H9 (cell line): ENCODE measurements around the gene NR2F2. TPM values are rescaled to one million over a fixed set of nuclear protein-coding genes. Genes with fewer than 3 reads are reported as not detected.

ENCODE experiments used
- DNase-seq: peaks from one replicate; pipeline ENCODE4 v3.0.0-alpha.2; 2017
- H2AFZ ChIP-seq: one replicate; pipeline ENCODE4 v1.6.1; 2013; ENCODE audit warnings: mild to moderate bottlenecking, low read length, control low read depth, moderate library complexity
- H2AK5ac ChIP-seq: 2 replicates; pipeline ENCODE4 v1.6.1; 2013; ENCODE audit warnings: low read length, control low read depth, mixed read lengths; ENCODE audit not compliant: insufficient read length
- H2BK120ac ChIP-seq: one replicate; pipeline ENCODE4 v1.6.1; 2013; ENCODE audit warnings: low read depth, mild to moderate bottlenecking, low read length, control low read depth, inconsistent platforms; ENCODE audit not compliant: poor library complexity, severe bottlenecking
- H2BK12ac ChIP-seq: 2 replicates; pipeline ENCODE4 v1.6.1; 2013; ENCODE audit warnings: low read length, control low read depth, mixed read lengths, low read depth; ENCODE audit not compliant: insufficient read length
- H2BK15ac ChIP-seq: 2 replicates; pipeline ENCODE4 v1.6.1; 2013; ENCODE audit warnings: low read depth, low read length, control low read depth
- H2BK20ac ChIP-seq: one replicate; pipeline ENCODE4 v1.6.1; 2013; ENCODE audit warnings: low read depth, mild to moderate bottlenecking, low read length, control low read depth, inconsistent platforms; ENCODE audit not compliant: poor library complexity, severe bottlenecking
- H2BK5ac ChIP-seq: 2 replicates; pipeline ENCODE4 v1.6.1; 2013; ENCODE audit warnings: low read length, control low read depth, mixed read lengths; ENCODE audit not compliant: insufficient read length
- H3K14ac ChIP-seq: 2 replicates; pipeline ENCODE4 v1.6.1; 2013; ENCODE audit warnings: low read length, control low read depth; ENCODE audit not compliant: insufficient read depth
- H3K18ac ChIP-seq: 2 replicates; pipeline ENCODE4 v1.6.1; 2013; ENCODE audit warnings: low read depth, mild to moderate bottlenecking, mixed read lengths, low read length, control low read depth; ENCODE audit not compliant: insufficient read length
- H3K23ac ChIP-seq: 2 replicates; pipeline ENCODE4 v1.6.1; 2013; ENCODE audit warnings: low read length, control low read depth, mixed read lengths, low read depth; ENCODE audit not compliant: insufficient read length
- H3K23me2 ChIP-seq: 2 replicates; pipeline ENCODE4 v1.6.1; 2013; ENCODE audit warnings: low read depth, mild to moderate bottlenecking, mixed read lengths, low read length, control low read depth; ENCODE audit not compliant: insufficient read length, poor library complexity, severe bottlenecking
- H3K27ac ChIP-seq: 2 replicates; pipeline ENCODE4 v1.5.1; 2013; ENCODE audit warnings: low read length, control low read depth, mixed read lengths, low read depth; ENCODE audit not compliant: insufficient read length
- H3K27me3 ChIP-seq: 2 replicates; pipeline ENCODE4 v1.6.1; 2013; ENCODE audit warnings: low read length, control low read depth, inconsistent platforms; ENCODE audit not compliant: insufficient read depth
- H3K4ac ChIP-seq: 2 replicates; pipeline ENCODE4 v1.6.1; 2013; ENCODE audit warnings: low read depth, mild to moderate bottlenecking, control low read depth, inconsistent platforms, low read length, moderate library complexity
- H3K4me1 ChIP-seq: 2 replicates; pipeline ENCODE4 v1.6.1; 2013; ENCODE audit warnings: low read length, control low read depth, inconsistent platforms; ENCODE audit not compliant: insufficient read depth
- H3K4me2 ChIP-seq: 2 replicates; pipeline ENCODE4 v1.6.1; 2013; ENCODE audit warnings: low read length, control low read depth, mixed read lengths; ENCODE audit not compliant: insufficient read length, insufficient read depth
- H3K56ac ChIP-seq: 2 replicates; pipeline ENCODE4 v1.6.1; 2013; ENCODE audit warnings: low read depth, mild to moderate bottlenecking, mixed read lengths, low read length, control low read depth; ENCODE audit not compliant: insufficient read length
- H3K79me1 ChIP-seq: 2 replicates; pipeline ENCODE4 v1.6.1; 2013; ENCODE audit warnings: low read depth, mild to moderate bottlenecking, moderate library complexity, low read length, control low read depth, inconsistent platforms; ENCODE audit not compliant: insufficient read depth, poor library complexity, severe bottlenecking
- H3K79me2 ChIP-seq: 2 replicates; pipeline ENCODE4 v1.6.1; 2013; ENCODE audit warnings: low read length, control low read depth, inconsistent platforms; ENCODE audit not compliant: insufficient read depth
- H3K9ac ChIP-seq: 2 replicates; pipeline ENCODE4 v1.6.1; 2013; ENCODE audit warnings: low read length, control low read depth, mixed read lengths; ENCODE audit not compliant: insufficient read length; ENCODE audit errors: extremely low read depth
- H3K9me3 ChIP-seq: one replicate; pipeline ENCODE4 v1.6.1; 2013; ENCODE audit warnings: low read depth, low read length, inconsistent platforms; ENCODE audit not compliant: control insufficient read depth
- H3T11ph ChIP-seq: one replicate; pipeline ENCODE4 v1.6.1; 2013; ENCODE audit warnings: mild to moderate bottlenecking, low read length, control low read depth, inconsistent platforms
- H4K20me1 ChIP-seq: one replicate; pipeline ENCODE4 v1.6.1; 2013; ENCODE audit not compliant: control insufficient read depth, insufficient read length, insufficient read depth
- H4K5ac ChIP-seq: 2 replicates; pipeline ENCODE4 v1.6.1; 2013; ENCODE audit warnings: low read depth, mild to moderate bottlenecking, mixed read lengths, low read length, control low read depth; ENCODE audit not compliant: insufficient read length
- H4K8ac ChIP-seq: replicated peaks from 2 replicates; pipeline ENCODE4 v1.6.1; 2013; ENCODE audit warnings: low read length, control low read depth, mixed read lengths, low read depth; ENCODE audit not compliant: insufficient read length
- H4K91ac ChIP-seq: 2 replicates; pipeline ENCODE4 v1.6.1; 2013; ENCODE audit warnings: low read depth, mild to moderate bottlenecking, moderate library complexity, mixed read lengths, low read length, control low read depth; ENCODE audit not compliant: insufficient read length
- H3K27ac Mint-ChIP-seq, 3 experiments: 2 replicates in 2 of 3; 3 replicates in 1 of 3; pipeline ENCODE4 v1.8.0; 2020 to 2021; ENCODE audit warnings: mixed read lengths in 3 of 3, mild to moderate bottlenecking in 1 of 3, moderate library complexity in 1 of 3
- H3K27me3 Mint-ChIP-seq: 2 replicates; pipeline ENCODE4 v1.8.0; 2021; ENCODE audit warnings: low read depth, mild to moderate bottlenecking, moderate library complexity, mixed read lengths
- H3K36me3 Mint-ChIP-seq, 3 experiments: 2 replicates in 2 of 3; 3 replicates in 1 of 3; pipeline ENCODE4 v1.8.0; 2020 to 2021; ENCODE audit warnings: low read depth in 3 of 3, mixed read lengths in 3 of 3; ENCODE audit not compliant: insufficient read depth in 1 of 3
- H3K4me1 Mint-ChIP-seq, 2 experiments: 2 replicates each; pipeline ENCODE4 v1.8.0; 2020; ENCODE audit warnings: mixed read lengths in 2 of 2
- H3K4me3 Mint-ChIP-seq, 2 experiments: 2 replicates in 1 of 2; 3 replicates in 1 of 2; pipeline ENCODE4 v1.8.0; 2020 to 2021; ENCODE audit warnings: mild to moderate bottlenecking in 2 of 2, mixed read lengths in 2 of 2, moderate library complexity in 1 of 2
- H3K9me3 Mint-ChIP-seq, 2 experiments: 2 replicates in 1 of 2; 3 replicates in 1 of 2; pipeline ENCODE4 v1.8.0; 2020; ENCODE audit warnings: mild to moderate bottlenecking in 2 of 2, mixed read lengths in 2 of 2, moderate library complexity in 1 of 2
- CTCF ChIP-seq: fragments of 200-600 bp; sonication (generic); conservative IDR thresholded peaks from 3 replicates; pipeline ENCODE4 v1.8.0; 2021; ENCODE audit warnings: antibody characterized with exemption, mild to moderate bottlenecking
- WGBS: extraction: QIAGEN DNeasy Blood & Tissue Kit; methylation state at CpG from one replicate; pipeline ENCODE4 v1.1.7; 2013; ENCODE audit warnings: missing lambda C conversion rate, low lambda C conversion rate, mixed read lengths; ENCODE audit not compliant: insufficient read length; ENCODE audit errors: extremely low coverage; 5-methylcytosine and 5-hydroxymethylcytosine counted together
- total RNA-seq: library from RNA; stranded (reverse); gene quantifications from 2 replicates; pipeline ENCODE4 v1.2.1, GENCODE V29; 2021

Gene NR2F2
- total RNA-seq, 1 experiment from 2014 or later = 0.24 TPM

GRCh38 chr15:96350934-96351724 is 20.6 kb downstream of the NR2F2 start:
- no peak overlapping the region for H3K23ac ChIP-seq
- H3K79me2 ChIP-seq = no peaks in the 10 kb centered on the region
- H2BK5ac ChIP-seq = no peak overlapping the region
- no peak overlapping the region for H2BK15ac ChIP-seq
- H3K9me3 Mint-ChIP-seq = peaks cover 0 to 16% of the 10 kb centered on the region in 2 experiments; a peak in 3 of 5 replicates
- H3K23me2 ChIP-seq = no peaks in the 10 kb centered on the region
- TF ChIP-seq CTCF = no peak
- H3K4me1 ChIP-seq = no peaks in the 10 kb centered on the region; the same call in 1 of the 2 replicates
- H3K4me2 ChIP-seq = no peak overlapping the region
- no peak overlapping the region for H3K27ac ChIP-seq
- H4K5ac ChIP-seq = no peak overlapping the region
- no CpG with 5 or more reads among the region's 19 CpGs for WGBS
- DNase-seq = no peak
- no peak overlapping the region for H3K56ac ChIP-seq
- H2BK120ac ChIP-seq = no peak overlapping the region
- peaks cover 12 to 59% of the 10 kb centered on the region in 2 experiments for H3K4me1 Mint-ChIP-seq
- peaks cover 99% of the 10 kb centered on the region for H3K27me3 ChIP-seq
- no peak overlapping the region; a peak in 1 of 5 replicates for H3K4me3 Mint-ChIP-seq
- H3K18ac ChIP-seq = no peak overlapping the region
- H3K27me3 Mint-ChIP-seq = no peaks in the 10 kb centered on the region
- H3K9me3 ChIP-seq = no peaks in the 10 kb centered on the region
- H3K27ac Mint-ChIP-seq = no peak overlapping the region
- H4K8ac ChIP-seq = no peak overlapping the region
- H2AFZ ChIP-seq = no peak overlapping the region
- H3K4ac ChIP-seq = no peak overlapping the region
- peaks cover 2% of the 10 kb centered on the region for H4K20me1 ChIP-seq
- no peak overlapping the region for H3T11ph ChIP-seq
- no peak overlapping the region for H2BK12ac ChIP-seq
- H3K36me3 Mint-ChIP-seq = no peaks in the 10 kb centered on the region
- H3K14ac ChIP-seq = no peak overlapping the region
- no peak overlapping the region for H2BK20ac ChIP-seq
- H3K79me1 ChIP-seq = no peaks in the 10 kb centered on the region
- H2AK5ac ChIP-seq = no peak overlapping the region
- H4K91ac ChIP-seq = no peak overlapping the region
- no peak overlapping the region for H3K9ac ChIP-seq
